ENCODE data around the gene CCKAR.

DNA sequence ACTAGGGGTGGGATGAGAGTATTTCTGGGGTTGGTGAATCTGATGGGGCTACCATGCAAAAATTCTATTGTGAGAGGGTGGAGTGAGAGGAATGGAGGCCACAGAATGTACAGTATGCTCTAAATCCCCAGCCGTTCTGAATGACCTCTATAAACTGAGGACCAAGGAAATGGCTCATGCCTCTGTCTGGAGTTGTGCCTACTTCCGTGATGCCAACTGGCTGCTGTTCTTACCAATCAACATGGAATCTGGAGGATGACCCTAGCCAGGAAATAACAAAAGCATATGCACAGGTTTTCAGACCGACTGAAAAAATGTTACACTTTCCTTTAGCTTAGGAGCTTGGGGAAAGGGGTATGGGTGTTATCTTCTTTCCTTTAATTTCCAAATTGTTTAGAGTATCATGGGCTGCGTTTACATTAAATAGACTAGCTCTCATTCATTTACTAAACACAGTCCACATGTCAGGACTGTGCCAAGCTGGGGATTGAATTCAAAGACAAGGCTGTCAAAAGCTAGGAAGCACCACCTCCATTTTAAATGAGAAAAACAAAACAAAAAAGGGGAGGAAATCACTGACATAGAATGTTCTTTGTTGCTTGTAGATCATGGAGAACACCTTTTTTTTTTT, 20.2 kb upstream of the CCKAR start:
- no peak for TF ChIP-seq CTCF (IDR thresholded peaks at IDR 0.05)
- no peak for TF ChIP-seq POLR2A (IDR thresholded peaks at IDR 0.05)
- no peak for TF ChIP-seq EP300 (IDR thresholded peaks at IDR 0.05)

Measured in ovary (tissue), 3 donors.